Immature natural killer cell (primary cell): Measurements from ENCODE around the gene NRGN. TPM values are rescaled to one million over a fixed set of nuclear protein-coding genes. Genes with fewer than 3 reads are reported as not detected.

Source experiments
- DNase-seq, 3 donors: peaks; one replicate each; pipeline ENCODE4 v3.0.0; 2022; ENCODE audit warnings: mixed read lengths in 1 of 3
- H3K27ac Mint-ChIP-seq, 6 donors: one replicate each; pipeline ENCODE4 v1.8.0; 2020; ENCODE audit warnings: mixed read lengths in 6 of 6, mild to moderate bottlenecking in 5 of 6, inconsistent platforms in 4 of 6, moderate library complexity in 3 of 6
- H3K27me3 Mint-ChIP-seq, 3 donors: one replicate each; pipeline ENCODE4 v1.8.0; 2020 to 2021; ENCODE audit warnings: low read depth in 3 of 3, mild to moderate bottlenecking in 3 of 3, mixed read lengths in 3 of 3, moderate library complexity in 3 of 3, inconsistent platforms in 1 of 3
- H3K36me3 Mint-ChIP-seq, 3 donors: one replicate each; pipeline ENCODE4 v1.8.0; 2020; ENCODE audit warnings: mixed read lengths in 3 of 3, inconsistent platforms in 2 of 3, mild to moderate bottlenecking in 2 of 3
- H3K4me1 Mint-ChIP-seq, 2 donors: one replicate each; pipeline ENCODE4 v1.8.0; 2020; ENCODE audit warnings: inconsistent platforms in 2 of 2, mild to moderate bottlenecking in 2 of 2, mixed read lengths in 2 of 2, moderate library complexity in 1 of 2
- H3K4me3 Mint-ChIP-seq, 5 donors: one replicate each; pipeline ENCODE4 v1.8.0; 2020; ENCODE audit warnings: mild to moderate bottlenecking in 5 of 5, mixed read lengths in 5 of 5, inconsistent platforms in 3 of 5, moderate library complexity in 3 of 5
- H3K9me3 Mint-ChIP-seq, 6 donors: one replicate each; pipeline ENCODE4 v1.8.0; 2020; ENCODE audit warnings: mild to moderate bottlenecking in 6 of 6, mixed read lengths in 6 of 6, inconsistent platforms in 4 of 6, moderate library complexity in 3 of 6
- polyA plus RNA-seq, 3 donors: library from polyadenylated mRNA; unstranded; fragments of 300-500 nt; fragmentation: Illumina TruSeq; gene quantifications; one replicate each; pipeline ENCODE4 v1.2.3, GENCODE V29; 2021

NRGN gene
- polyA plus RNA-seq: 10 to 100 TPM in 1 of 3 donors, 1 to 10 TPM in 1, under 1 TPM in 1; 0.82 to 11.6 (median 3.0) TPM

GRCh38 chr11:124739479-124740276 lies at the start of gene NRGN:
Gene NRGN, plus strand, starts transcription at chr11:124739942. Its CDS starts 143 bp downstream, at chr11:124740085.
- H3K27ac Mint-ChIP-seq: peak within 1 kb of the TSS in 3 of 6 donors; percentile 8 to 49 (median 42)
- DNase-seq: peak; percentile 69 to 76 (median 72)
- no peaks in the 10 kb centered on the region for H3K9me3 Mint-ChIP-seq

GRCh38 chr11:124693142-124693541 lies 46.6 kb upstream of the NRGN start:
- no peaks in the 10 kb centered on the region for H3K9me3 Mint-ChIP-seq
- no peaks in the 10 kb centered on the region for H3K4me1 Mint-ChIP-seq
- H3K27ac Mint-ChIP-seq: no peak overlapping the region
- H3K36me3 Mint-ChIP-seq: no peaks in the 10 kb centered on the region
- H3K27me3 Mint-ChIP-seq: peaks cover 1 to 4% (median 3%) of the 10 kb centered on the region in 3 donors
- DNase-seq: no peak
- H3K4me3 Mint-ChIP-seq: no peak overlapping the region

More at GRCh38 chr11:124739479-124740276, at the start of gene NRGN:
- Mint-ChIP-seq H3K4me1 (peaks cover 18 to 20% of the 10 kb centered on the region in 2 donors), H3K4me3 (peak within 1 kb of the TSS; percentile 79 to 88 (median 81)), H3K27me3 (peaks cover 12 to 13% (median 12%) of the 10 kb centered on the region in 3 donors), H3K36me3 (no peaks in the 10 kb centered on the region)

- Mint-ChIP-seq H3K9me3 (peaks cover 0 to 5% (median 0%) of the 10 kb centered on the region in 6 donors), H3K36me3 (no peaks in the 10 kb centered on the region), H3K4me3 (no peak overlapping the region), H3K27ac (no peak overlapping the region), H3K4me1 (no peaks in the 10 kb centered on the region), H3K27me3 (peaks cover 0 to 14% (median 8%) of the 10 kb centered on the region in 3 donors)
- DNase-seq: no peak
Measured at GRCh38 chr11:124699547-124699946, 40.2 kb upstream of the NRGN start.

GRCh38 chr11:124700028-124700427 lies 39.7 kb upstream of the NRGN start:
- Mint-ChIP-seq H3K27me3 (peaks cover 0 to 14% (median 8%) of the 10 kb centered on the region in 3 donors), H3K4me3 (no peak overlapping the region), H3K4me1 (no peaks in the 10 kb centered on the region), H3K27ac (no peak overlapping the region), H3K36me3 (no peaks in the 10 kb centered on the region), H3K9me3 (peaks cover 0 to 5% (median 0%) of the 10 kb centered on the region in 6 donors)
- DNase-seq: no peak

GRCh38 chr11:124707829-124708228 lies 31.9 kb upstream of the NRGN start:
- peaks cover 0 to 4% (median 0%) of the 10 kb centered on the region in 3 donors for H3K36me3 Mint-ChIP-seq
- no peak for DNase-seq
- H3K4me3 Mint-ChIP-seq: no peak overlapping the region
- no peak overlapping the region for H3K27ac Mint-ChIP-seq
- H3K4me1 Mint-ChIP-seq: no peaks in the 10 kb centered on the region
- H3K27me3 Mint-ChIP-seq: peaks cover 2 to 13% (median 13%) of the 10 kb centered on the region in 3 donors
- H3K9me3 Mint-ChIP-seq: peaks cover 0 to 5% (median 0%) of the 10 kb centered on the region in 6 donors

GRCh38 chr11:124712392-124712791 lies 27.4 kb upstream of the NRGN start:
- H3K27me3 Mint-ChIP-seq: peaks cover 4 to 20% (median 18%) of the 10 kb centered on the region in 3 donors
- peaks cover under 1 to 2% of the 10 kb centered on the region in 2 donors for H3K4me1 Mint-ChIP-seq
- H3K4me3 Mint-ChIP-seq: no peak overlapping the region
- H3K27ac Mint-ChIP-seq: no peak overlapping the region
- DNase-seq: no peak
- peaks cover 0 to 5% (median 0%) of the 10 kb centered on the region in 6 donors for H3K9me3 Mint-ChIP-seq
- H3K36me3 Mint-ChIP-seq: peaks cover 0 to 4% (median 4%) of the 10 kb centered on the region in 3 donors

- H3K36me3 Mint-ChIP-seq: peaks cover 0 to 4% (median 0%) of the 10 kb centered on the region in 3 donors
- no peak for DNase-seq
- no peaks in the 10 kb centered on the region for H3K9me3 Mint-ChIP-seq
Measured at GRCh38 chr11:124716591-124716990, 23.2 kb upstream of the NRGN start.

GRCh38 chr11:124717421-124717785 lies 22.3 kb upstream of the NRGN start:
- H3K4me3 Mint-ChIP-seq: peak overlapping the region; percentile 67 to 86 (median 69)
- no peak overlapping the region for H3K27ac Mint-ChIP-seq
- no peaks in the 10 kb centered on the region for H3K9me3 Mint-ChIP-seq
- peaks cover 10 to 14% of the 10 kb centered on the region in 2 donors for H3K4me1 Mint-ChIP-seq
- peaks cover 12 to 35% (median 25%) of the 10 kb centered on the region in 3 donors for H3K27me3 Mint-ChIP-seq
- no peak for DNase-seq
- H3K36me3 Mint-ChIP-seq: peaks cover 0 to 4% (median 0%) of the 10 kb centered on the region in 3 donors

More at GRCh38 chr11:124716591-124716990, 23.2 kb upstream of the NRGN start:
- peaks cover 11 to 35% (median 22%) of the 10 kb centered on the region in 3 donors for H3K27me3 Mint-ChIP-seq
- no peak overlapping the region for H3K27ac Mint-ChIP-seq
- no peak overlapping the region for H3K4me3 Mint-ChIP-seq
- peaks cover 10 to 14% of the 10 kb centered on the region in 2 donors for H3K4me1 Mint-ChIP-seq

GRCh38 chr11:124717786-124718651 lies 21.7 kb upstream of the NRGN start:
- Mint-ChIP-seq H3K4me3 (peak overlapping the region; percentile 67 to 86 (median 69)), H3K4me1 (peaks cover 10 to 14% of the 10 kb centered on the region in 2 donors), H3K27me3 (peaks cover 15 to 37% (median 25%) of the 10 kb centered on the region in 3 donors), H3K27ac (no peak overlapping the region), H3K9me3 (no peaks in the 10 kb centered on the region), H3K36me3 (peaks cover 0 to 4% (median 0%) of the 10 kb centered on the region in 3 donors)
- DNase-seq: peak; percentile 18 to 31 (median 30)

GRCh38 chr11:124718801-124719200 lies 20.9 kb upstream of the NRGN start:
- H3K4me1 Mint-ChIP-seq: peaks cover 10 to 14% of the 10 kb centered on the region in 2 donors
- peaks cover 15 to 41% (median 25%) of the 10 kb centered on the region in 3 donors for H3K27me3 Mint-ChIP-seq
- peaks cover 0 to 4% (median 0%) of the 10 kb centered on the region in 3 donors for H3K36me3 Mint-ChIP-seq
- H3K27ac Mint-ChIP-seq: no peak overlapping the region
- H3K4me3 Mint-ChIP-seq: peak overlapping the region in 2 of 5 donors; percentile 14 to 86
- DNase-seq: no peak
- H3K9me3 Mint-ChIP-seq: no peaks in the 10 kb centered on the region

- no peak for DNase-seq
- Mint-ChIP-seq H3K4me3 (peak overlapping the region in 1 of 5 donors; percentile 39), H3K27me3 (peaks cover 17 to 34% (median 25%) of the 10 kb centered on the region in 3 donors), H3K9me3 (no peaks in the 10 kb centered on the region), H3K27ac (no peak overlapping the region), H3K36me3 (no peaks in the 10 kb centered on the region), H3K4me1 (peaks cover 10 to 14% of the 10 kb centered on the region in 2 donors)
Measured at GRCh38 chr11:124719534-124719933, 20.2 kb upstream of the NRGN start.

- Mint-ChIP-seq H3K36me3 (no peaks in the 10 kb centered on the region), H3K4me3 (no peak overlapping the region), H3K27me3 (peaks cover 15 to 29% (median 22%) of the 10 kb centered on the region in 3 donors), H3K27ac (no peak overlapping the region), H3K9me3 (no peaks in the 10 kb centered on the region), H3K4me1 (peaks cover 10 to 14% of the 10 kb centered on the region in 2 donors)
- no peak for DNase-seq
Measured at GRCh38 chr11:124722176-124722575, 17.6 kb upstream of the NRGN start.

- H3K36me3 Mint-ChIP-seq: no peaks in the 10 kb centered on the region
- H3K27ac Mint-ChIP-seq: no peak overlapping the region
- no peak overlapping the region for H3K4me3 Mint-ChIP-seq
- H3K27me3 Mint-ChIP-seq: peaks cover 7 to 19% (median 12%) of the 10 kb centered on the region in 3 donors
- no peaks in the 10 kb centered on the region for H3K4me1 Mint-ChIP-seq
- H3K9me3 Mint-ChIP-seq: no peaks in the 10 kb centered on the region
- no peak for DNase-seq
Measured at GRCh38 chr11:124724979-124725718, 14.6 kb upstream of the NRGN start.
